ENCODE measurements around the gene JDP2.

JDP2 gene

GRCh38 chr14:75411214-75411540 lies 16.6 kb upstream of the JDP2 start:
- DNase-seq, result no peak

DNA sequence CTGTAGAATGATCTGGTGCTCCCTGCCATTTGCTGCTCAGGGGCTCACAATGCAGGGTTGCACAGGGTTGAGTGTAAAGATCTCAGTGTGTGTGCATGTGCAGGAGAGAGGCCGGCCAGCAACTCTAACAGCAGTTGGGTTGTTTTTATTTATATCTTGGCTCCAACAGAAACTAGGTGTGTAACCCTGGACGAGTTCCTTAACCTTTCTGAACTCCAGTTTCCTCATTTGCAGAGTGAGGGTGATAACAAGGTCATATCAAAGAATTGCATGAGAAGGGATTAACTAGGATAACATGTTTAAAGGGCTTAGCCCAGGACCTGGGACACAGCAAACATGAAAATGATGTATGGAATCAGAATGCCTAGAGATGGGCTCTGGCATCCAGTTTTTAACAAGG lies 14.8 kb upstream of the JDP2 start:
- no peak for DNase-seq

DNA sequence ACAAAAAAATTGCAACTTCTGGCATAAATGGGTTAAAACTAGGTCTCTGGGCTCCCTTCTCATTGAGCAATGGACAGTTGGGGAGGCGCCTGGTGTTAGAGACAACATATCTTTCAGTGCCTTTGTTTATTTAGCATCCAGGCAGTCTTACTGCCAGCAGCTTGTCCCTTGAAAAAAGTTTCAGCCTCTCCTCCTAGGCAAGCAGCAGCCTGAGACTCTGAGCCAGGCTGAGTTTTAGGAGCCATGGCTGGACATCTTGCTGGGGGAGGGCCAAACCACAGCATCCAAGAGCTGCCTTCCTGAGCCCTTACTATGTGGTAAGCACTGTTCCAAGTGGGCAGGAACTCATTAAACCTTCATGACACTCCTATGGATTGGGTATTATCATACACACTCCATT lies 10.1 kb upstream of the JDP2 start:
- no peak for DNase-seq

- peak; percentile 16 to 29 for DNase-seq
Measured at GRCh38 chr14:75418850-75419768, 8.7 kb upstream of the JDP2 start.

GRCh38 chr14:75422169-75422568 lies 5.7 kb upstream of the JDP2 start:
- no peak for DNase-seq

- DNase-seq, result no peak
Measured at GRCh38 chr14:75424496-75424895, 3.3 kb upstream of the JDP2 start.

GRCh38 chr14:75425446-75425845 lies 2.4 kb upstream of the JDP2 start:
- DNase-seq, result no peak

GRCh38 chr14:75426332-75427125 lies 1.3 kb upstream of the JDP2 start:
- peak; percentile 7 to 23 for DNase-seq

DNA sequence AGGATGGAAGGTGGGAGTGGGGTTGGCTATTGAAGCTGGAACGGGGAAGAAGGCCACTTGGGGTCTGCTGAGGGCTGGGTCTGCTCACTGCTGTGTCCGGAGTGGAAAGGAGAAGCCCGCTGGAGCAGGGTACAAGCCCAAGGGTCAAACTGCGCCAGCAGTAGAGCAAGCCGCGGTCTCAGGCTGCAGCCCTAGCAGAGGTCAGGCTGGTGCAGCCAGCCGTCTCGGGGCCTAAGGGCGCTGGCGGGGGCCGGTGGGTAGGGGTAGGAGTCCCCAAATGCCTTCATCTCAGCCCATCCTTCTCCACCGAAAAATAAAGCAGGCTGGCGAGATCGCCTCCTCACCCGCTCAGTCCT lies 718 bp upstream of the JDP2 start:
- DNase-seq, result no peak

- DNase-seq, result no peak
Measured at GRCh38 chr14:75428230-75429104, 645 bp downstream of the JDP2 start.

DNA sequence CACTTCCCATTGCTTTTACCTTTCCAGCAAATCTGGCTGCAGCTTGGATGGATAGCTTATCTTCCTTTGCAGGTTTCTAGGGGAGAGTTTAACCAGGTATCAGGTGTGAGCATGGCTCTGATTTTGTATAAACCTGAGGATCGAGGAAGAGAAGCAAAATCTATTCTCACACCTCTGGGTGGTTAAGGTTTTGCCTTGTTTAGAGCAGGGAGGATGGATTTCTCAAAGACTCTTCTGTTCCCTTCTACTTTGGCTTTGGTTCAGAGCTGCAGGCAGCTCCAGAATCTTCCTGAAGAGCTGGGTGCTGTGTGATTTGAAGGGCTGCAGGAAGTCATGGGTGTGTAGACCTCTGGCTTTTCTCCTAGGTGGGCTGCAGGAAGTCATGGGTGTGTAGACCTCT lies 1.7 kb downstream of the JDP2 start:
- no peak for DNase-seq

- no peak for DNase-seq
Measured at GRCh38 chr14:75430116-75430515, 2.3 kb downstream of the JDP2 start.

- no peak for DNase-seq
Measured at GRCh38 chr14:75430526-75430925, 2.7 kb downstream of the JDP2 start.

GRCh38 chr14:75430976-75431375 lies 3.2 kb downstream of the JDP2 start:
- DNase-seq, result no peak

GRCh38 chr14:75431827-75432226 lies 4.0 kb downstream of the JDP2 start:
- no peak for DNase-seq

GRCh38 chr14:75432411-75432810 lies 4.6 kb downstream of the JDP2 start:
- no peak for DNase-seq

GRCh38 chr14:75433631-75434071 lies 5.8 kb downstream of the JDP2 start:
- DNase-seq, result no peak

DNA sequence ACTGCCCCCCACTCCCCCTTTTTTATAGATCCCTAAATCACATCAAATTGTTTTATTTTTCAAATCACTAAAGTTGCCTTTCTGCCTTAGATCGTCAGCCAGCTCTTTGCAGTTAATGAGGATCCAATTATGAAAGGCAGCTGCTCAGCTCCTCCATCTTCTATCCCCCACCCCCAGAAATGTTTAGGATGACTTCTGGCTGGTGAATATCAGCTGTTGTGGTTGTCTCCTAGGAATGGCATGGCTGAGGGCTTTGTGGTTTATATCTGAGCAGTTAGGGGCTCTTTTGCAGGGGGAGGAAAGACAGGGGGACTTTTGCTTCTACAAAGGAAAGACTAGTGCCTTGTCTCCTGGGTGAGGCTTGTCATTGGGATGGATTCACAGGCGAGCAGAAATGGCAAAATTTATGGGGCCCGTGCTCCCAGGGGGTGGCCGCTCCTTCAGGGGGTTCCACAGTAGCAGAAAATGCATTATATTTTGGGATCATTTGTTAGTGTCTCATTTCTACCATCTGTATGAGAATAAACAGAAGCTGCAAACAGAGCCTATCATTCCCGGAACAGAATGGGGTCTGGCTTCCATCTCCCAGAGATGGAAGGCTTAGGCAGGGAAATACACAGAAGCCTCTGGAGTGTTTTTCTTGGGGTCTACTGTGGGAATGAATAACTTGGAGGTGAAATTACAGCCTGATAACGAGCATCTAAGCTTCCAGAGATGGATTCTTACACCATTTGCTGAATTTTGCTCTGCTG lies 6.5 kb downstream of the JDP2 start:
- no peak for DNase-seq

GRCh38 chr14:75434890-75435248 lies 7.0 kb downstream of the JDP2 start:
- DNase-seq, result no peak

- no peak for DNase-seq
Measured at GRCh38 chr14:75435473-75435872, 7.7 kb downstream of the JDP2 start.

GRCh38 chr14:75437201-75438143 lies 9.7 kb downstream of the JDP2 start:
- no peak for DNase-seq

All from CD4-positive, alpha-beta T cell treated with Interleukin-4 for 1 hour (primary cell).